Mesenchymal stem cell (in vitro differentiated cells and primary cell): ENCODE measurements around the gene FBXW12.

Experiments used
- DNase-seq: peaks from one replicate; pipeline ENCODE4 v3.0.0-alpha.2; 2013
- H2AFZ ChIP-seq: one replicate; pipeline ENCODE4 v1.6.1; 2013; ENCODE audit warnings: low read depth, mild to moderate bottlenecking, control low read depth, inconsistent platforms, low read length, moderate library complexity
- H2AK5ac ChIP-seq: 2 replicates; pipeline ENCODE4 v1.6.1; 2013; ENCODE audit warnings: low read length, moderate library complexity, mild to moderate bottlenecking, inconsistent platforms; ENCODE audit not compliant: severe bottlenecking
- H2BK120ac ChIP-seq: one replicate; pipeline ENCODE4 v1.6.1; 2013; ENCODE audit warnings: low read depth, mild to moderate bottlenecking, inconsistent platforms, low read length, moderate library complexity
- H2BK12ac ChIP-seq, 2 experiments: one replicate each; pipeline ENCODE4 v1.6.1; 2013; ENCODE audit warnings: inconsistent platforms in 2 of 2, low read length in 2 of 2, mild to moderate bottlenecking in 2 of 2, moderate library complexity in 2 of 2, control low read depth in 1 of 2
- H2BK15ac ChIP-seq: one replicate; pipeline ENCODE4 v1.6.1; 2013; ENCODE audit warnings: mild to moderate bottlenecking, low read depth, inconsistent platforms; ENCODE audit not compliant: poor library complexity, severe bottlenecking
- H2BK5ac ChIP-seq: 2 replicates; pipeline ENCODE4 v1.6.1; 2013; ENCODE audit warnings: low read depth, mild to moderate bottlenecking, low read length, control low read depth, inconsistent platforms; ENCODE audit not compliant: poor library complexity, severe bottlenecking
- H3K14ac ChIP-seq, 2 experiments: one replicate each; pipeline ENCODE4 v1.6.1; 2013; ENCODE audit warnings: inconsistent platforms in 2 of 2, low read length in 2 of 2, control low read depth in 1 of 2, mild to moderate bottlenecking in 1 of 2, moderate library complexity in 1 of 2
- H3K18ac ChIP-seq, 2 experiments: one replicate each; pipeline ENCODE4 v1.6.1; 2013; ENCODE audit warnings: inconsistent platforms in 2 of 2, low read length in 2 of 2, control low read depth in 1 of 2, low read depth in 1 of 2, mild to moderate bottlenecking in 1 of 2
- H3K23ac ChIP-seq, 2 experiments: one replicate each; pipeline ENCODE4 v1.6.1; 2013; ENCODE audit warnings: inconsistent platforms in 2 of 2, low read length in 2 of 2, mild to moderate bottlenecking in 2 of 2, moderate library complexity in 2 of 2, control low read depth in 1 of 2
- H3K27ac ChIP-seq: 2 replicates; pipeline ENCODE4 v1.5.1; 2013; ENCODE audit warnings: mild to moderate bottlenecking, moderate library complexity, low read length, control low read depth, inconsistent platforms; ENCODE audit not compliant: poor library complexity, severe bottlenecking
- H3K27me3 ChIP-seq, 2 experiments: 2 replicates each; pipeline versions ENCODE4 v1.6.1 to v1.7.0; 2013; ENCODE audit warnings: low read length in 2 of 2, mild to moderate bottlenecking in 2 of 2, moderate library complexity in 2 of 2, control low read depth in 1 of 2, inconsistent platforms in 1 of 2; ENCODE audit not compliant: control insufficient read depth in 1 of 2, insufficient read depth in 1 of 2
- H3K36me3 ChIP-seq, 2 experiments: 2 replicates each; pipeline versions ENCODE4 v1.6.1 to v1.7.0; 2013; ENCODE audit warnings: low read length in 2 of 2, control low read depth in 1 of 2, inconsistent platforms in 1 of 2, low read depth in 1 of 2, mild to moderate bottlenecking in 1 of 2; ENCODE audit not compliant: insufficient read depth in 2 of 2, control insufficient read depth in 1 of 2
- H3K4ac ChIP-seq, 2 experiments: one replicate each; pipeline ENCODE4 v1.6.1; 2013; ENCODE audit warnings: inconsistent platforms in 2 of 2, low read length in 2 of 2, mild to moderate bottlenecking in 2 of 2, moderate library complexity in 2 of 2, control low read depth in 1 of 2, low read depth in 1 of 2
- H3K4me1 ChIP-seq: 2 replicates; pipeline ENCODE4 v1.6.1; 2013; ENCODE audit warnings: low read depth, low read length, control low read depth; ENCODE audit not compliant: control insufficient read depth, insufficient read depth
- H3K4me2 ChIP-seq: 2 replicates; pipeline ENCODE4 v1.6.1; 2013; ENCODE audit warnings: low read length, mild to moderate bottlenecking, inconsistent platforms; ENCODE audit not compliant: poor library complexity, severe bottlenecking
- H3K4me3 ChIP-seq, 2 experiments: 2 replicates each; pipeline versions ENCODE4 v1.5.1 to v1.7.0; 2013; ENCODE audit warnings: low read length in 2 of 2, mild to moderate bottlenecking in 2 of 2, control low read depth in 1 of 2, low read depth in 1 of 2; ENCODE audit not compliant: insufficient read depth in 1 of 2
- H3K79me1 ChIP-seq: replicated peaks from 2 replicates; pipeline ENCODE4 v1.6.1; 2013; ENCODE audit warnings: mild to moderate bottlenecking, control low read depth, low read length, inconsistent platforms; ENCODE audit not compliant: poor library complexity, severe bottlenecking
- H3K9ac ChIP-seq: 2 replicates; pipeline ENCODE4 v1.7.0; 2013; ENCODE audit warnings: mild to moderate bottlenecking, low read length, moderate library complexity
- H3K9me3 ChIP-seq: 2 replicates; pipeline ENCODE4 v1.7.0; 2013; ENCODE audit warnings: mild to moderate bottlenecking, low read length; ENCODE audit not compliant: control insufficient read depth
- H4K8ac ChIP-seq: one replicate; pipeline ENCODE4 v1.6.1; 2013; ENCODE audit warnings: inconsistent platforms, mild to moderate bottlenecking, low read length, moderate library complexity
- H4K91ac ChIP-seq: one replicate; pipeline ENCODE4 v1.6.1; 2013; ENCODE audit warnings: mild to moderate bottlenecking, low read length, inconsistent platforms
- WGBS: methylation state at CpG from one replicate; pipeline ENCODE4 v1.1.7; 2013; ENCODE audit warnings: mixed read lengths; 5-methylcytosine and 5-hydroxymethylcytosine counted together

Gene FBXW12

GRCh38 chr3:48431224-48432029 is 59.4 kb downstream of the FBXW12 start:
- no peak for DNase-seq
- Histone ChIP-seq H2BK12ac (no peak overlapping the region), H3K9me3 (no peaks in the 10 kb centered on the region), H3K36me3 (peaks cover 24 to 29% of the 10 kb centered on the region in 2 experiments), H3K4me3 (no peak overlapping the region), H2BK15ac (no peak overlapping the region), H3K18ac (no peak overlapping the region), H2BK5ac (no peak overlapping the region), H4K8ac (no peak overlapping the region), H3K4me1 (peaks cover 48% of the 10 kb centered on the region), H3K4ac (no peak overlapping the region), H3K23ac (no peak overlapping the region), H2AFZ (no peak overlapping the region), H2BK120ac (no peak overlapping the region), H3K27me3 (no peaks in the 10 kb centered on the region), H3K79me1 (peaks cover 25% of the 10 kb centered on the region), H3K14ac (no peak overlapping the region), H3K4me2 (no peak overlapping the region), H4K91ac (no peak overlapping the region), H3K27ac (no peak overlapping the region), H3K9ac (peak overlapping the region; percentile 17), H2AK5ac (peak overlapping the region; percentile 20)
- 95% methylated on average over 8 of the region's 8 CpGs for WGBS

DNA sequence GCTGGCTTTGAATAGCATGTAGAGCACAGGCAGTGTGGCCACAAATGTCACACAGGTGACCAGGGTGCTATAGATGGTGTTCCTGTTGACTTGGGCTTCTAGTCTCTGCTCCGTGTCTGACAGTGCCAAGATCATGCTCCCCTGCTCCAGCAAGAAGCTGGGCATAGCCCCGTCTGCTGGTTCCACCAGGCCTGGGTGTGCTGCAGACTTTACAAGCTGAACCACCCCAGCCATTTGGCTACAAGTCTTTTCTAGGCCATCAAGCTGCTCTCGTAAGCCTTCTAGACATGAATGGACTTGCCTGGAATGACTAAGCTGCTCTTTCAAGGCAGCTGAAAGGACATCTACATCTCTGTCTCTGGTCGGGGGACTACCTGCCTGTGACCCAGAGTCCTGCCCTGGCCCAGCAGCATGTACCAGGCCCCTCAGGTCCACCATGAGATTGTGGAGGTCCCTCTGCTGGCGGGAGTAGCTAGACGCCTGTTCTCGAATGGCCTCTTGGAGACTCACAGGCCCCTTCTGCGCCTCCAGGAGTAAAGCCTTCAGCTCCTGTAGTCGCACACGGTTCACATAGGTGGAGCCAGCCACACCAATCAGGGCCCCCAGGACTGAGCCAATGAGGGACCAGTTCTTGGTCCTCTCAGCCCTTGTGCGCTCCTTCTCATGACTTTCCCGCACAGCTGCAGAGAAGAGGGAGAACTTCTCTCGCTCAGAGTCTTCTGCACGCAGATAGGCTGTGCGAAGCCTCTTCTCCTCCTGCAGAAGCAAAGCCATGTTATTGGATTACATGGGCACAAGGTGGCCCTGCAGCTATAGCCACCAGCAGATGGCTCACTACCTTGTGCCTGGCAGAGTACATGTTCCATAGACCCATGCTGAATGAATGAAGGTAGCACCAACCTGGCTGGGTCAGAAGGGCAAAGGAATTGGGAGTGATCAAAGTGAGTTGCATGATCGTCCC is 60.7 kb downstream of the FBXW12 start:
- Histone ChIP-seq H3K14ac (no peak overlapping the region), H4K8ac (peak overlapping the region; percentile 8), H3K4me2 (no peak overlapping the region), H3K23ac (no peak overlapping the region), H2BK15ac (no peak overlapping the region), H3K4me1 (peaks cover 36% of the 10 kb centered on the region), H3K36me3 (peaks cover 24 to 29% of the 10 kb centered on the region in 2 experiments), H3K9me3 (no peaks in the 10 kb centered on the region), H3K18ac (no peak overlapping the region), H2AFZ (no peak overlapping the region), H3K27ac (no peak overlapping the region), H2BK120ac (no peak overlapping the region), H2AK5ac (peak overlapping the region; percentile 36), H3K27me3 (no peaks in the 10 kb centered on the region), H3K79me1 (peaks cover 14% of the 10 kb centered on the region), H4K91ac (peak overlapping the region; percentile 23), H2BK12ac (no peak overlapping the region), H2BK5ac (no peak overlapping the region), H3K9ac (peak overlapping the region; percentile 72), H3K4me3 (peak overlapping the region in 1 of 2 experiments; percentile 72), H3K4ac (no peak overlapping the region)
- WGBS, result 87% methylated on average over 16 of the region's 16 CpGs
- no peak for DNase-seq

GRCh38 chr3:48433472-48434118 is 61.6 kb downstream of the FBXW12 start:
- no peak overlapping the region for H3K4ac ChIP-seq
- no peak overlapping the region for H2BK5ac ChIP-seq
- peak overlapping the region in 1 of 2 experiments; percentile 72 for H3K4me3 ChIP-seq
- 93% methylated on average over 12 of the region's 12 CpGs for WGBS
- no peak for DNase-seq
- H3K36me3 ChIP-seq, result peaks cover 24 to 29% of the 10 kb centered on the region in 2 experiments
- H2BK120ac ChIP-seq, result no peak overlapping the region
- H3K4me2 ChIP-seq, result no peak overlapping the region
- no peak overlapping the region for H2BK15ac ChIP-seq
- no peaks in the 10 kb centered on the region for H3K27me3 ChIP-seq
- no peak overlapping the region for H2AK5ac ChIP-seq
- peaks cover 17% of the 10 kb centered on the region for H3K79me1 ChIP-seq
- no peak overlapping the region for H3K14ac ChIP-seq
- H3K18ac ChIP-seq, result no peak overlapping the region
- H4K8ac ChIP-seq, result no peak overlapping the region
- no peak overlapping the region for H4K91ac ChIP-seq
- H3K9ac ChIP-seq, result peak overlapping the region; percentile 72
- H2AFZ ChIP-seq, result no peak overlapping the region
- H3K9me3 ChIP-seq, result no peaks in the 10 kb centered on the region
- H3K4me1 ChIP-seq, result peaks cover 30% of the 10 kb centered on the region
- H2BK12ac ChIP-seq, result no peak overlapping the region
- no peak overlapping the region for H3K23ac ChIP-seq
- no peak overlapping the region for H3K27ac ChIP-seq
